ENCODE data around the gene TMEM151B. TPM values are rescaled to one million over a fixed set of nuclear protein-coding genes. Genes with fewer than 3 reads are reported as not detected.

TMEM151B gene
- total and polyA plus RNA-seq, 9 of the 15 experiments (the other 6 are each of a cell fraction or from before 2014, with no cell fraction given): not detected

GRCh38 chr6:44223319-44224028 is 46.8 kb upstream of the TMEM151B start, which contains the start of gene SLC29A1 (continued):
- TF ChIP-seq TGIF2 (CRISPR knock-in tag; IDR thresholded peaks at IDR 0.05) (no peak), ZNF311 (CRISPR knock-in tag; IDR thresholded peaks at IDR 0.05) (no peak), EP300 (IDR thresholded peaks at IDR 0.05; ENCODE audit: low read length) (no peak), HNRNPK (IDR thresholded peaks at IDR 0.05; ENCODE audit: low read depth, low read length, poor library complexity, severe bottlenecking) (no peak), ZNF316 (IDR thresholded peaks at IDR 0.05) (no peak), KLF10 (CRISPR knock-in tag; IDR thresholded peaks at IDR 0.05) (no peak), NR2F6 (CRISPR knock-in tag; IDR thresholded peaks at IDR 0.05) (no peak), ZNF589 (CRISPR knock-in tag; IDR thresholded peaks at IDR 0.05; ENCODE audit: low read depth) (no peak), ZKSCAN3 (CRISPR knock-in tag; IDR thresholded peaks at IDR 0.05) (no peak), ZBTB9 (CRISPR knock-in tag; IDR thresholded peaks at IDR 0.05) (no peak), MAZ (CRISPR knock-in tag; conservative IDR thresholded peaks at IDR 0.05 in 1 of 2, IDR thresholded peaks at IDR 0.05 in 1 of 2) (peak; percentile 66 to 74), ETV6 (IDR thresholded peaks at IDR 0.05; ENCODE audit: borderline replicate concordance in 1 of 2, low read depth in 2 of 2, low read length in 1 of 2) (no peak), ETV6 (CRISPR knock-in tag; IDR thresholded peaks at IDR 0.05; ENCODE audit: borderline replicate concordance) (no peak)
- TF ChIP-seq, protein P1, sequence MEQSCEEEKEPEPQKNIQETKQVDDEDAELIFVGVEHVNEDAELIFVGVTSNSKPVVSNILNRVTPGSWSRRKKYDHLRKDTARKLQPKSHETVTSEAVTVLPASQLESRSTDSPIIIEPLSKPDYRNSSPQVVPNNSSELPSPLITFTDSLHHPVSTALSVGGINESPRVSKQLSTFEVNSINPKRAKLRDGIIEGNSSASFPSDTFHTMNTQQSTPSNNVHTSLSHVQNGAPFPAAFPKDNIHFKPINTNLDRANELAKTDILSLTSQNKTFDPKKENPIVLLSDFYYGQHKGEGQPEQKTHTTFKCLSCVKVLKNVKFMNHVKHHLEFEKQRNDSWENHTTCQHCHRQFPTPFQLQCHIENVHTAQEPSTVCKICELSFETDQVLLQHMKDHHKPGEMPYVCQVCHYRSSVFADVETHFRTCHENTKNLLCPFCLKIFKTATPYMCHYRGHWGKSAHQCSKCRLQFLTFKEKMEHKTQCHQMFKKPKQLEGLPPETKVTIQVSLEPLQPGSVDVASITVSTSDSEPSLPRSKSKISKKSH (CRISPR knock-in tag; IDR thresholded peaks at IDR 0.05): no peak

Data from K562 (cell line).